ENCODE data around the gene NDUFA11.
"Not testable (repeated sequence)": the region's sequence is repeated elsewhere in the genome, so short reads cannot be mapped to it uniquely, and the experiment has no call there.

Gene NDUFA11

GRCh38 chr19:5884065-5884811 is 19.4 kb downstream of the NDUFA11 start:
- DNase-seq: not testable (repeated sequence)

- not testable (repeated sequence) for DNase-seq
These were observed 20.3 kb downstream of the NDUFA11 start for GRCh38 chr19:5883157-5883873.

- no peak for DNase-seq
These were observed 21.1 kb downstream of the NDUFA11 start for GRCh38 chr19:5882421-5882968.

GRCh38 chr19:5881543-5882299 is 21.9 kb downstream of the NDUFA11 start:
- DNase-seq: no peak

- no peak for DNase-seq
These were observed 22.9 kb downstream of the NDUFA11 start for GRCh38 chr19:5880604-5881078.

GRCh38 chr19:5880196-5880595 is 23.4 kb downstream of the NDUFA11 start:
- no peak for DNase-seq

- no peak for DNase-seq
These were observed 25.7 kb downstream of the NDUFA11 start for GRCh38 chr19:5877882-5878281.

GRCh38 chr19:5877427-5877826 is 26.2 kb downstream of the NDUFA11 start:
- no peak for DNase-seq

- DNase-seq: not testable (repeated sequence)
These were observed 29.1 kb downstream of the NDUFA11 start for GRCh38 chr19:5874496-5874895.

GRCh38 chr19:5873617-5874199 is 29.9 kb downstream of the NDUFA11 start:
- no peak for DNase-seq

GRCh38 chr19:5870986-5871394 is 32.6 kb downstream of the NDUFA11 start:
- DNase-seq: no peak

GRCh38 chr19:5867201-5868136 is 36.1 kb downstream of the NDUFA11 start:
- no peak for DNase-seq

GRCh38 chr19:5865772-5866171 is 37.8 kb downstream of the NDUFA11 start:
- DNase-seq: no peak

- no peak for DNase-seq
These were observed 38.7 kb downstream of the NDUFA11 start for GRCh38 chr19:5864725-5865486.

GRCh38 chr19:5864013-5864720 is 39.4 kb downstream of the NDUFA11 start:
- DNase-seq: no peak

GRCh38 chr19:5863030-5863665 is 40.4 kb downstream of the NDUFA11 start:
- DNase-seq: no peak

- DNase-seq: no peak
These were observed 46.1 kb downstream of the NDUFA11 start for GRCh38 chr19:5857203-5858081.

- DNase-seq: not testable (repeated sequence)
These were observed 48.4 kb downstream of the NDUFA11 start for GRCh38 chr19:5855151-5855550.

- not testable (repeated sequence) for DNase-seq
These were observed 49.5 kb downstream of the NDUFA11 start for GRCh38 chr19:5854121-5854520.

Measured in NCI-H187 treated with DMSO at 0.1 percent for 48 hours (cell line).